NCI-H1048 (cell line): ENCODE results near the gene IGFBP1.

ENCODE experiments used
- DNase-seq: peaks from one replicate; lab custom pipeline; 2025; lab: John Stamatoyannopoulos, UW

Gene IGFBP1

GRCh38 chr7:45902820-45903219 lies 14.5 kb downstream of the IGFBP1 start:
- DNase-seq: no peak

DNA sequence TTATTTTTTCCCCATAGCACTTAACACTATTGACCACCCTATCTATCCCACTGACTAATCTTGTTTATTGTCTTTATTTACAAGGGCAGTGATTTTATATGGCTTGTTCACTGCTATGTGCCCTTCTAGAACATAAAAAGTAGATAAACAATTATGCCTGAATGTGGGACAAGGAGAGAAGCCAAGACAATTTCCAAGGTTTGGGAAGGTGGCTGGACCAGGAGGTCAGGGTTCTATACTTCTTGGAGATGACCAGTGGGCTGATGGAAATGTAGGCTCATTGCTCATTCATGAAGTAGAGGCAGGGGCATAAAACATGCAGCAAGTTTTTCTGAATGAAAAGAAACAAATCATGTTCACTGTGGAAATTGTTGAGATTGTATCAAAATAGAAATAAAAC lies 21.3 kb downstream of the IGFBP1 start:
- DNase-seq: no peak

GRCh38 chr7:45910855-45911254 lies 22.6 kb downstream of the IGFBP1 start:
- DNase-seq: no peak

GRCh38 chr7:45911311-45911710 lies 23.0 kb downstream of the IGFBP1 start:
- no peak for DNase-seq

- DNase-seq: no peak
These were observed 24.7 kb downstream of the IGFBP1 start for GRCh38 chr7:45912972-45913371.

DNA sequence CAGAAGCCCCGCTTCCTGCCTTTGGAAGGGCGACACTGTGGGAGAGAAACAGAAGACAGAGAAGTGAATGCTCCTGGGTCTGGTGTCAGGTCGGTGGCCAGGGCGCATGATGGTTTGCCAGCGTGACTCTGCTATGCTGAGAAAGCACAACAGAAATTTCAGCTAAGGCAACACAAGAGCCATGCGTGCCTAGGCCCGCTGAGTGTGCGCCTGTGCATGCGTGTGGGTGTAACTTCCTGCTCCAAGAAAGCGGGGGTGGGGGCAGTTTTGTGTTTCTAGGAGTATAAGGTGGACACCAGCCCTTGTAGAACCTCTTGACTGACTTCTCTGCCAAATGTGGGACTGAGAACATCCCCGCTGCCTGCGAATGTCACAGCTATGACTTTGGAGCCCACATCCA lies 26.6 kb downstream of the IGFBP1 start:
- DNase-seq: no peak

DNA sequence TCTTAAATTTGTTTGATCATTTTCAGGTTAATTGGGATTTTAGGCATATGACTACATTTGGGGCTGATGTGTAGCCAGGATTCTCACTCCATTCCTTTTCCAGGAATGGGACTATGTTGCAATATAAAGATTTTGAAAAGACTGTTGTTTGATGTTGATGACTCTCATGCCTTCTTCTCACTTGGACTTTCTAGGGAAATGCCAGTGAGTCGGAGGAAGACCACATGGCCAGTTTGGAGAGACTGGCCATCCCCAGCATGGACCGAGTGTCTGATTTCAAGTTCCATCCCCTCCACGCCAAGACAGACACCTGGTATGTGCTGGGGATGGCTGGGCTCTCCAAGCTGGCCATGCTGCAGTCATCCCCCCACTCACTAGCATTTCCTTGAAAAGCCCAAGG lies 27.3 kb downstream of the IGFBP1 start:
- no peak for DNase-seq

GRCh38 chr7:45917064-45917463 lies 28.8 kb downstream of the IGFBP1 start:
- DNase-seq: no peak

- peak; percentile 51 for DNase-seq
These were observed 29.4 kb downstream of the IGFBP1 start for GRCh38 chr7:45917658-45918057.

DNA sequence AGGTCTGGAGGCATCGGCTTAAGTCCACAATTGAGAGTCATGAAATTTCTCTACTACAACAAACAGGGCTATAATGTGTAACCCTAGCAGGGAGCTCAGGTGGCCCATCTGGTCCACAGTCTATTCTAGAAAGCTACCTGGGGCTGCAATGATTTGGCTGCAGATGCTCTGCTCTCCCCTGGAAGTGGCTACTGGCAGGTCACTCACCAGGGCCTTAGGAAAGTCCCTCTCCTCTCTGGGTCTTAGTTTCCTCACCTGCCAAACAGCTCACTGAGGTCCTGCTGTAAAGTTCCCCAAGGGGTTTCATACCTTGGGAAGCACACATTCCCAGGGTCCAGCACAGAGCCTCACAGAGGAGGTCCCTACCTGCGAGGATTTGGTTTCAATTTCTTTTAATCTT lies 30.3 kb downstream of the IGFBP1 start:
- no peak for DNase-seq

GRCh38 chr7:45919231-45919784 lies 31.0 kb downstream of the IGFBP1 start:
- DNase-seq: no peak

GRCh38 chr7:45919993-45920459 lies 31.7 kb downstream of the IGFBP1 start:
- no peak for DNase-seq

- DNase-seq: peak; percentile 34
These were observed 32.5 kb downstream of the IGFBP1 start, which contains the start of gene IGFBP3 for GRCh38 chr7:45920502-45921380. TSS of gene IGFBP3 (minus strand) at chr7:45921272. CDS start at chr7:45921140, 132 bp downstream.

DNA sequence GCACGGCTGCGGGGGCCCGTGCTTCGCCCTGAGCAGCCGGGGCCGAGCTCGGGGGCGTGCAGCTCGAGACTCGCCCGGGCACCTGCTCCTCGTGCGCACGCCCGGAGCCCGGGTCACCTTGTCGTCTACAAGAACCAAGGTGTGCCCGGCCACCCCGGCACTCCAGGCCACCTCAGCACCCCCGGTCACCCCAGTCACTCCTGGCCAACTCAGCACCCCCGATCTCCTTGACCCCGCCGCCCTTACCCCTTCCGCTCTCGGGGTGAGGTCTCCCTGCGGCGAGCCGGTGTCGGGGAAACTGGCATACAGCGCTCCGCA lies 33.1 kb downstream of the IGFBP1 start:
- no peak for DNase-seq

DNA sequence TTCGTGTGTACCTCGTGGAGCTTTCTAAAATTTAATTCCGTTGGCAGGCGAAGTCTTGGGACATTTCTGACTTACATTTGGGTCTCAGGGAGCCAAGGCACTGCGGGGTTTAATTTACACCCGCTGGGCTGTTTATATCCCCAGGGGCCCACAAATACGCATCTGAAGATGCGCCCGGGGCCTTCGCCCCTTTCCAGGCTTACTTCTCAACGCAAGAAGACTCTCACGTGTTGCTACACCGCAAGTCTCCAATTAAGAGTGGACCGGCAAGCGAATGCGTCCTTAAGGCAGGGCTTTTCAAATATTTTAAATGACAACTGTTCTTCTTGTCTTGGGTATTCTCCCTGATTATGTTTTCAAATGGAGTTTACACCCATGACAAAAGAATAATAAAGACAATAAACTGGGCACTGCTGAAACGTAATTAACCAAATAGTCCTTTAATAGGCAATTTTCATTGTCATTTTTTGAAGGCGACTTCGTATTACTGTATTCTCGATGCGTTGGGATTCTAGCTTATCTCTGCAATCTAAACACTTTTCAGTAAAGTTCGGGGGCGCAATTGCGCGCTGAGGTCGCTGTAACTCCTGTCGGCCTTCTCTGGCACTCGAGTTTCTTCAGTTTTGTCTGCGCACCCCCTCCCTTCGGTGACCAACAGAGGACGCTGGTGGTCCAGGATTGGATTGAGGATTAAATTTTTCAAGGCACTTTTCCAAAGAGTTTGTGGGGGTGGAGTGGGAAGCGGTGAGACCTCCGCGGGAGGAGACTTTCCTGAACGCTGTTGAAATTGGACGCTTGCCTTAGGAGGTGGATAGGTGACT lies 33.6 kb downstream of the IGFBP1 start:
- peak; percentile 8 for DNase-seq

DNA sequence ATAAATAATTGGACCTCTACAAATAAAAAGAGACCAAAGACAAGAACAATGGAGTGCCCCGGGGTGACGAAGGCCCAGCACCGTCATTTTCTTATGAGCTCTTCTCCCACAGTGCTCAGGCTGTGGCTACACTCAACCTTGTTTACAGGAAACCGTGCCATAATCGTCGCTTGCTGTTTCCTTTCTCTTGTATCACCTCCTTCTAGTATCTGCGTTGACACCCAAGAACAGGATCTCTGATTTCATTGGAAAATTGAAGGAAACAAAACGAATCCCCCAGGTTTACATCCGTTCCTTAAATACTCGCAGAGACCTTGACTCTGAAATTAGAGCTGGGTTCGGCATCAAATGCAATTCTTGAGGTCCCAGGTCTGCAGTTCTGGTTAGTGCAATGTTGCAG lies 34.5 kb downstream of the IGFBP1 start:
- no peak for DNase-seq

- peak; percentile 32 for DNase-seq
These were observed 35.0 kb downstream of the IGFBP1 start for GRCh38 chr7:45923290-45923689.

DNA sequence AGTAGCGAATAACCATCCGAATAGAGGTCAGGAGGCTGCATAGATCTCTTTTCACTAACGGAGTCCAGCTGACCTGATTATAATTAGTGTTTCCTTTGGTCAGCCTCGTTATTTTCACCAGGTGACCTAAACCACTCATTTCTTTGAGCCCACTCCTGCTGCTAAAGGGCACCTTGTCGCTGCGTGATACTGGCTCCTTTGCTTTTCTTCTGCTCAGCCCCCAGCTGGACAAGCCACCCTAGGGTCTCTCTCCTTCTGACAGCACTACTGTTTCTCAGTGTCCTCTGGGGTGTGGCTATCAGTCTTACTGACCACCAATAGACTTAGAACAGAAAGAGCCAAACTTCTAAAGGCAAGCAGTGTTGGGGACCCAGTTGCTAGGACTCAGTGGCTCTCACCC lies 35.5 kb downstream of the IGFBP1 start:
- DNase-seq: no peak

DNA sequence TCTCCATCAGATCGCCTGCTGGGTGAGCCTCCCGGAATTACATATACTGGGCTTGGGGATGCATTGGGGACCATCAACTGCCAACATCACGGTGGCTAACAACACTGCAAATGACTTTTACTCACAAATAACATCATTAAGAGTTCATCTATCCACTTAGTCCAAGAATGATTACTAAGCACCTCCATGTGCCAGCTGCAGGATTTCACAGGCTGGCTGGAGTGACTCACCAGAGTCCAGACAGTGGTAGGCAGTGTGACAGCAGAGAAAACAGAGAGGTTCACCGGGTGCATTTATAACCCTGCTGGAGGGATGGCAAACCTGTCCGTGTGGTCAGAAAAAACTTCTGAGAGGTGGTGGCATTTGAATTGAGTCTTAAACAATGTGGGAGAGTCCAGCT lies 36.0 kb downstream of the IGFBP1 start:
- DNase-seq: no peak

DNA sequence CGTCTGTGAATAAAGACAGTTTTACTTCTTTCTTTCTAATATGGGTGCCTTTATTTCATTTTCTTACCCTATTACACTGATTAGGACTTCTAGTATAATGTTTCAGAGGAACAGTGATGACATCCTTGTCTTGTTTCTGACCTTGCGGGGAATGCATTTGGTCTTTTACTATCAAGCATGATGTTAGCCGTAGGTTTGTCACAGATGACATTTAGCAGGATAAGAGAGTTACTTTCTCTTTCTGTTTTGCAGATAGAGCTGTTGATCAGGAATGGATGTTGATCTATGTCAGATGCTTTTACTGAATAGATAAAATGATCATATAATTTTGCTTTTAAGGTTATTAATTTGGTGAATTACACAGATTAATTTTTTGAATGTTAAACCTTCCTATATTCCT lies 39.4 kb downstream of the IGFBP1 start:
- DNase-seq: no peak

DNA sequence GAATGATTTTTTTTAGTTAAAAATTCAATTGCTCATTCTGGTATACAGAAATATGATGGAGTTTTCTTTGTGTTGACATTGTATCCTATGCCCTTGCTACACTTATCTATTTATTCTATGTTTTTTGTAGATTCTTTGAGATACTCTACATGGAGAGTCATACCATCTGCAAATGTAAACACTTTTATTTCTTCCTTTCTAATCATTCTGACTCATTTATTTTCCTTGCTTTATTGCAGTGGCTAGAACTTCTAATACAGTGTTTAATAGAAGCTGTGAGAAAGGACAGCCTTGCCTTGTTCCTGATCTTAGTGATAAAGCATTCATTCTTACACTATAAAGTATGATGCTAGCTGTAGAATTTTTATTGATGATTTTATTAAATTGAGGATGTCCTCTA lies 42.7 kb downstream of the IGFBP1 start:
- no peak for DNase-seq

GRCh38 chr7:45937301-45937700 lies 49.0 kb downstream of the IGFBP1 start:
- DNase-seq: no peak

DNA sequence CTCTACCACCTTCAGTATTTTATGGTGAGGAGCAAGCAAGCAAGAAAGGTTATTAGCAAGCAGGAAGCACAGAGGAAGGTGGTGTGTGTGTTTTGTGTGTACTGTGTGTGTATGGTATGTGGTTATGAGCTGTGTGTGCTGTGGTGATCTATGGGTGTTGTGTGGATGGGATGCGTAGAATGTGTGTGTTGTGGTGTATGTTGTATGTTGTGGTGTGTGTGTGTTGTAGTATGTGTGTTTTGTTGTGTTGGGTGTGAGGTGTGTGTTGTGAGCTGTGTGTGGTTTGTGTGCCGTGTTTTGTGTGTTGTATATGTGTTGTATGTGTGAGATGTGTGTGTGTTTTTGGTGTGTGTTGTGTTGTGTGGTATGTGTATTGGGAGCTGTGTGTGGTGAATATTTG lies 49.6 kb downstream of the IGFBP1 start:
- no peak for DNase-seq
